K562 (cell line): ENCODE measurements around the gene ZNF787. TPM values are rescaled to one million over a fixed set of nuclear protein-coding genes. Genes with fewer than 3 reads are reported as not detected.

Experiments
- ATAC-seq: fragments of 200-7000 bp; cut with Tn5 transposase; 3 replicates; pipeline ENCODE4 v1.9.1; 2020; ENCODE audit warnings: moderate library complexity
- BruUV-seq: library from RNA; stranded (reverse); fragments of 400-500 nt; replicated peaks from 2 replicates; lab custom pipeline; 2021; lab: Mats Ljungman, UMichigan
- CTCF ChIA-PET: fragments of 300-600 bp; formaldehyde crosslinking; extraction: SDS; loops from one replicate; lab custom pipeline; 2021; ENCODE audit warnings: low intra/inter-chr PET ratio; lab: Yijun Ruan, JAX
- POLR2A ChIA-PET: fragments of 300-600, 350-650 bp; sonication (Branson Sonifier 250); formaldehyde crosslinking; extraction: SDS; loops from one replicate; lab custom pipeline; 2021; ENCODE audit warnings: antibody characterized with exemption, inconsistent platforms; lab: Yijun Ruan, JAX
- DNase-seq, 4 experiments: peaks; one replicate each; pipeline versions ENCODE4 v3.0.0 to v3.0.0-alpha.2; 2011 to 2018; ENCODE audit warnings: low spot score in 3 of 4, mixed read lengths in 3 of 4; ENCODE audit errors: extremely low read depth in 1 of 4
- FAIRE-seq: peaks from 2 replicates; lab custom pipeline; 2011; peaks lifted over from hg19 to GRCh38; lab: Jason Lieb, UNC
- H2AFZ ChIP-seq: 2 replicates; pipeline ENCODE4 v1.6.0; 2011; ENCODE audit warnings: low read depth, low read length, control low read depth, inconsistent platforms
- H3K27ac ChIP-seq: fragments of 200-600 bp; 3 replicates; pipeline ENCODE4 v1.8.0; 2011; ENCODE audit warnings: low read depth, mild to moderate bottlenecking, control low read depth, inconsistent platforms, low read length, moderate library complexity, mixed read lengths; ENCODE audit errors: extremely low read depth
- H3K27me3 ChIP-seq, 2 experiments: fragments of 300-600 bp in 1 of 2; 2 replicates in 1 of 2; 3 replicates in 1 of 2; pipeline versions ENCODE4 v1.6.0 to v1.8.0; 2011; ENCODE audit warnings: inconsistent platforms in 2 of 2, low read length in 2 of 2, mild to moderate bottlenecking in 1 of 2, mixed read lengths in 1 of 2, moderate library complexity in 1 of 2; ENCODE audit not compliant: control insufficient read depth in 2 of 2, insufficient read depth in 2 of 2
- H3K36me3 ChIP-seq: fragments of 300-600 bp; 3 replicates; pipeline ENCODE4 v1.8.0; 2011; ENCODE audit warnings: mild to moderate bottlenecking, low read length, inconsistent platforms; ENCODE audit not compliant: control insufficient read depth, insufficient read depth
- H3K4me1 ChIP-seq, 2 experiments: fragments of 200-600 bp in 1 of 2; replicated peaks in 1 of 2; 2 replicates in 1 of 2; 3 replicates in 1 of 2; pipeline versions ENCODE4 v1.5.1 to v1.8.0; 2011; ENCODE audit warnings: inconsistent platforms in 2 of 2, low read length in 2 of 2, mild to moderate bottlenecking in 1 of 2, mixed read lengths in 1 of 2, moderate library complexity in 1 of 2; ENCODE audit not compliant: control insufficient read depth in 2 of 2, insufficient read depth in 2 of 2
- H3K4me2 ChIP-seq: 2 replicates; pipeline ENCODE4 v1.6.1; 2011; ENCODE audit warnings: low read length, control low read depth, inconsistent platforms, mixed read lengths; ENCODE audit not compliant: insufficient read depth
- H3K4me3 ChIP-seq: fragments of 200-600 bp; sonication (generic), shearing (Covaris generic); 2 replicates; pipeline ENCODE4 v1.5.1; 2016; ENCODE audit warnings: control low read depth, inconsistent platforms
- H3K79me2 ChIP-seq: fragments of 200-600 bp; 3 replicates; pipeline ENCODE4 v1.8.0; 2011; ENCODE audit warnings: low read length, inconsistent platforms; ENCODE audit not compliant: control insufficient read depth, insufficient read depth
- H3K9ac ChIP-seq, 2 experiments: 2 replicates each; pipeline versions ENCODE4 v1.6.0 to v1.6.1; 2011; ENCODE audit warnings: low read depth in 2 of 2, low read length in 2 of 2, control low read depth in 1 of 2, inconsistent platforms in 1 of 2, mild to moderate bottlenecking in 1 of 2, mixed read lengths in 1 of 2; ENCODE audit not compliant: insufficient read depth in 1 of 2
- H3K9me1 ChIP-seq: one replicate; pipeline ENCODE4 v1.6.0; 2011; ENCODE audit warnings: inconsistent platforms, mild to moderate bottlenecking, low read length, moderate library complexity; ENCODE audit not compliant: control insufficient read depth, insufficient read depth
- H3K9me3 ChIP-seq: replicated peaks from 2 replicates; pipeline ENCODE4 v1.5.1; 2011; ENCODE audit warnings: low read depth, low read length, inconsistent platforms; ENCODE audit not compliant: control insufficient read depth, insufficient read depth
- H4K20me1 ChIP-seq: replicated peaks from 2 replicates; pipeline ENCODE4 v1.6.1; 2011; ENCODE audit warnings: low read length, inconsistent platforms, mixed read lengths; ENCODE audit not compliant: control insufficient read depth, insufficient read depth
- FIP1L1 ChIP-seq: fragments of 200-400 bp; formaldehyde crosslinking; IDR thresholded peaks from 2 replicates; pipeline ENCODE4 v1.6.1; 2018; ENCODE audit warnings: mild to moderate bottlenecking, low read depth, low read length; ENCODE audit not compliant: poor library complexity, severe bottlenecking
- SMARCA4 ChIP-seq: fragments of 450-650 bp; IDR thresholded peaks from 2 replicates; pipeline ENCODE4 v1.6.1; 2016
- SRSF7 ChIP-seq: fragments of 200-400 bp; formaldehyde crosslinking; optimal IDR thresholded peaks from 2 replicates; pipeline ENCODE3; 2017; ENCODE audit warnings: mild to moderate bottlenecking, low read depth, low read length
- ZNF780A ChIP-seq: fragments of 250-450 bp; sonication (Bioruptor Pico); IDR thresholded peaks from 2 replicates; pipeline ENCODE4 v1.5.0; 2021; ENCODE audit warnings: mild to moderate bottlenecking
- WGBS: fragments of 100-300 bp; shearing (Covaris generic); methylation state at CpG from one replicate; pipeline ENCODE4 v1.1.6; 2016; ENCODE audit warnings: low coverage, mixed read lengths; ENCODE audit not compliant: insufficient coverage; ENCODE audit errors: missing lambda C conversion rate; 5-methylcytosine and 5-hydroxymethylcytosine counted together
- in situ Hi-C: fragments of 300-500 bp; cut with MboI; formaldehyde crosslinking; loops from 4 replicates; pipeline ENCODE4 v1.15.0; 2018; ENCODE audit warnings: inconsistent platforms, mixed read lengths
- intact Hi-C: fragments of 100-400 bp; cut with micrococcal nuclease; formaldehyde crosslinking; loops from 2 replicates; pipeline ENCODE4 v1.14.2; 2022
- polyA plus RNA-seq, 8 experiments: library from polyadenylated mRNA; depleted of rRNA in 4 of 8; stranded (reverse) in 5 of 8; unstranded in 3 of 8; fragments of >200 nt; fragmentation: Nextera tagmentation in 2 of 8; fragmentation: Illumina TruSeq in 1 of 8; extraction: Ambion mirVana in 2 of 8; extraction: Trizol in 1 of 8; gene quantifications; 2 replicates each; pipeline versions ENCODE4 v1.2.1 to v1.2.3, GENCODE V29; 2011 to 2014; ENCODE audit warnings: inconsistent platforms in 1 of 8, missing spikeins in 1 of 8
- total RNA-seq, 7 experiments: library from RNA; depleted of rRNA in 6 of 7; stranded (reverse); fragments of >200 nt in 6 of 7; fragmentation: Illumina TruSeq in 2 of 7; extraction: Trizol in 2 of 7; gene quantifications; 2 replicates each; pipeline versions ENCODE4 v1.2.1 to v1.2.3, GENCODE V29; 2011 to 2021; ENCODE audit warnings: low replicate concordance in 1 of 7
- TF ChIP-seq, protein P1 (sequence below): fragments of 250-450 bp; sonication (Bioruptor Pico); IDR thresholded peaks from 2 replicates; pipeline ENCODE4 v1.4.0; 2020; ENCODE audit warnings: mild to moderate bottlenecking

Gene ZNF787
- total and polyA plus RNA-seq, 9 of the 15 experiments (the other 6 are each of a cell fraction or from before 2014, with no cell fraction given) = 0.45 to 77.6 (median 7.3) TPM

- Histone ChIP-seq H3K9ac (no peak overlapping the region), H3K36me3 (no peaks in the 10 kb centered on the region), H3K4me3 (no peak overlapping the region), H3K27me3 (no peaks in the 10 kb centered on the region), H3K79me2 (no peaks in the 10 kb centered on the region), H4K20me1 (no peaks in the 10 kb centered on the region), H3K4me1 (peaks cover 3 to 7% of the 10 kb centered on the region in 2 experiments; a peak in 4 of 5 replicates), H3K9me1 (peaks cover 2% of the 10 kb centered on the region), H3K9me3 (no peaks in the 10 kb centered on the region), H2AFZ (no peak overlapping the region), H3K27ac (no peak overlapping the region), H3K4me2 (no peak overlapping the region)
- in situ Hi-C loops = loop anchor here (10.0 to 25.0 kb wide), 2 partner anchors 275 to 1018 kb away; no protein-coding TSS in a partner anchor
- no TSS peak for BruUV-seq
- TF ChIP-seq FIP1L1 = no peak
- TF ChIP-seq ZNF780A (CRISPR knock-in tag) = no peak
- TF ChIP-seq SMARCA4 = no peak
- TF ChIP-seq, protein P1, sequence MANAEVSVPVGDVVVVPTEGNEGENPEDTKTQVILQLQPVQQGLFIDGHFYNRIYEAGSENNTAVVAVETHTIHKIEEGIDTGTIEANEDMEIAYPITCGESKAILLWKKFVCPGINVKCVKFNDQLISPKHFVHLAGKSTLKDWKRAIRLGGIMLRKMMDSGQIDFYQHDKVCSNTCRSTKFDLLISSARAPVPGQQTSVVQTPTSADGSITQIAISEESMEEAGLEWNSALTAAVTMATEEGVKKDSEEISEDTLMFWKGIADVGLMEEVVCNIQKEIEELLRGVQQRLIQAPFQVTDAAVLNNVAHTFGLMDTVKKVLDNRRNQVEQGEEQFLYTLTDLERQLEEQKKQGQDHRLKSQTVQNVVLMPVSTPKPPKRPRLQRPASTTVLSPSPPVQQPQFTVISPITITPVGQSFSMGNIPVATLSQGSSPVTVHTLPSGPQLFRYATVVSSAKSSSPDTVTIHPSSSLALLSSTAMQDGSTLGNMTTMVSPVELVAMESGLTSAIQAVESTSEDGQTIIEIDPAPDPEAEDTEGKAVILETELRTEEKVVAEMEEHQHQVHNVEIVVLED (CRISPR knock-in tag) = no peak
- no peak for TF ChIP-seq SRSF7
- DNase-seq (no peak), ATAC-seq (no peak), FAIRE-seq (no peak)
- CTCF ChIA-PET = no interaction called here
- POLR2A ChIA-PET = no interaction called here
- WGBS = 8% methylated on average over 3 of the region's 3 CpGs
- intact Hi-C loops = loop anchor here (10.0 kb wide), 1 partner anchor 1025 kb away; no protein-coding TSS in a partner anchor
Measured at GRCh38 chr19:56069642-56070041, 51.5 kb downstream of the ZNF787 start.
